Erythroblast (primary cell): ENCODE results near the gene MGAT2.

Source experiments
- GATA1 ChIP-seq: IDR thresholded peaks from 2 replicates; pipeline ENCODE4 v1.6.1; 2011; ENCODE audit warnings: low read depth, mild to moderate bottlenecking, control low read depth, low read length, moderate library complexity
- POLR2A ChIP-seq: IDR thresholded peaks from 2 replicates; pipeline ENCODE4 v1.6.1; 2011; ENCODE audit warnings: mild to moderate bottlenecking, low read length

GRCh38 chr14:49642163-49642562 lies 21.6 kb downstream of the MGAT2 start:
- no peak for TF ChIP-seq POLR2A
- no peak for TF ChIP-seq GATA1
